Measurements from ENCODE around the gene GPR17. TPM values are rescaled to one million over a fixed set of nuclear protein-coding genes. Genes with fewer than 3 reads are reported as not detected.

Gene GPR17
- total and polyA plus RNA-seq, 9 of the 15 experiments (the other 6 are each of a cell fraction or from before 2014, with no cell fraction given) = not detected

DNA sequence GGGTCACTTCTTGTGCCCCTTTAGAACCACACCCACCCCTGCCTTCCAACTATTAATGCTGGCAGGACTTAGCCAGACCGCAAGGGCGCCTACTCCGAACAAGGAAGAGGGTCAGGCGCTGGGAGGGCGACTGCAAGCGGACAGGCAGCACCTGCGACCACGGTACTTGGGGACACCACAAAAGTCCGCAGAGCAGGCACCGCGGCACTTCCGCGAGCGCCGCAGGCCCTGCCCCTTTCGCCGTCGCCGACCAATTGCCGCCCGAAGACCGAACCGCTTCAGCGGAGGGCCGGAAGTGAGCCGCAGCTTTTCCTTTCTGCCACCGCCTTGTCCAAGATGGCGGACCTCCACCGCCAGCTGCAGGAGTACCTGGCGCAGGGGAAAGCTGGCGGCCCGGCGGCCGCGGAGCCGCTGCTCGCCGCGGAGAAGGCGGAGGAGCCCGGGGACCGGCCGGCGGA, 55.3 kb downstream of the GPR17 start, which contains the start of gene SFT2D3 (continued):
- TF ChIP-seq KHSRP (IDR thresholded peaks at IDR 0.05) = no peak
- TF ChIP-seq CREM (IDR thresholded peaks at IDR 0.05; ENCODE audit: low read depth) = peak; percentile 69
- TF ChIP-seq NR1H2 (CRISPR knock-in tag; IDR thresholded peaks at IDR 0.05) = no peak
- no peak for TF ChIP-seq ERF (CRISPR knock-in tag; IDR thresholded peaks at IDR 0.05)
- TF ChIP-seq CBFA2T3 (IDR thresholded peaks at IDR 0.05) = no peak
- TF ChIP-seq, protein P1, sequence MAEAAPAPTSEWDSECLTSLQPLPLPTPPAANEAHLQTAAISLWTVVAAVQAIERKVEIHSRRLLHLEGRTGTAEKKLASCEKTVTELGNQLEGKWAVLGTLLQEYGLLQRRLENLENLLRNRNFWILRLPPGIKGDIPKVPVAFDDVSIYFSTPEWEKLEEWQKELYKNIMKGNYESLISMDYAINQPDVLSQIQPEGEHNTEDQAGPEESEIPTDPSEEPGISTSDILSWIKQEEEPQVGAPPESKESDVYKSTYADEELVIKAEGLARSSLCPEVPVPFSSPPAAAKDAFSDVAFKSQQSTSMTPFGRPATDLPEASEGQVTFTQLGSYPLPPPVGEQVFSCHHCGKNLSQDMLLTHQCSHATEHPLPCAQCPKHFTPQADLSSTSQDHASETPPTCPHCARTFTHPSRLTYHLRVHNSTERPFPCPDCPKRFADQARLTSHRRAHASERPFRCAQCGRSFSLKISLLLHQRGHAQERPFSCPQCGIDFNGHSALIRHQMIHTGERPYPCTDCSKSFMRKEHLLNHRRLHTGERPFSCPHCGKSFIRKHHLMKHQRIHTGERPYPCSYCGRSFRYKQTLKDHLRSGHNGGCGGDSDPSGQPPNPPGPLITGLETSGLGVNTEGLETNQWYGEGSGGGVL (CRISPR knock-in tag; IDR thresholded peaks at IDR 0.05) = no peak
- no peak for TF ChIP-seq KDM1A (IDR thresholded peaks at IDR 0.05)
- no peak for TF ChIP-seq ZNF324 (CRISPR knock-in tag; IDR thresholded peaks at IDR 0.05)
- TF ChIP-seq, protein P2, sequence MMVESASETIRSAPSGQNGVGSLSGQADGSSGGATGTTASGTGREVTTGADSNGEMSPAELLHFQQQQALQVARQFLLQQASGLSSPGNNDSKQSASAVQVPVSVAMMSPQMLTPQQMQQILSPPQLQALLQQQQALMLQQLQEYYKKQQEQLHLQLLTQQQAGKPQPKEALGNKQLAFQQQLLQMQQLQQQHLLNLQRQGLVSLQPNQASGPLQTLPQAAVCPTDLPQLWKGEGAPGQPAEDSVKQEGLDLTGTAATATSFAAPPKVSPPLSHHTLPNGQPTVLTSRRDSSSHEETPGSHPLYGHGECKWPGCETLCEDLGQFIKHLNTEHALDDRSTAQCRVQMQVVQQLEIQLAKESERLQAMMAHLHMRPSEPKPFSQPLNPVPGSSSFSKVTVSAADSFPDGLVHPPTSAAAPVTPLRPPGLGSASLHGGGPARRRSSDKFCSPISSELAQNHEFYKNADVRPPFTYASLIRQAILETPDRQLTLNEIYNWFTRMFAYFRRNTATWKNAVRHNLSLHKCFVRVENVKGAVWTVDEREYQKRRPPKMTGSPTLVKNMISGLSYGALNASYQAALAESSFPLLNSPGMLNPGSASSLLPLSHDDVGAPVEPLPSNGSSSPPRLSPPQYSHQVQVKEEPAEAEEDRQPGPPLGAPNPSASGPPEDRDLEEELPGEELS (CRISPR knock-in tag; IDR thresholded peaks at IDR 0.05; ENCODE audit: borderline replicate concordance) = peak; percentile 23; the same call in 1 of the 2 replicates
- TF ChIP-seq, protein P3, sequence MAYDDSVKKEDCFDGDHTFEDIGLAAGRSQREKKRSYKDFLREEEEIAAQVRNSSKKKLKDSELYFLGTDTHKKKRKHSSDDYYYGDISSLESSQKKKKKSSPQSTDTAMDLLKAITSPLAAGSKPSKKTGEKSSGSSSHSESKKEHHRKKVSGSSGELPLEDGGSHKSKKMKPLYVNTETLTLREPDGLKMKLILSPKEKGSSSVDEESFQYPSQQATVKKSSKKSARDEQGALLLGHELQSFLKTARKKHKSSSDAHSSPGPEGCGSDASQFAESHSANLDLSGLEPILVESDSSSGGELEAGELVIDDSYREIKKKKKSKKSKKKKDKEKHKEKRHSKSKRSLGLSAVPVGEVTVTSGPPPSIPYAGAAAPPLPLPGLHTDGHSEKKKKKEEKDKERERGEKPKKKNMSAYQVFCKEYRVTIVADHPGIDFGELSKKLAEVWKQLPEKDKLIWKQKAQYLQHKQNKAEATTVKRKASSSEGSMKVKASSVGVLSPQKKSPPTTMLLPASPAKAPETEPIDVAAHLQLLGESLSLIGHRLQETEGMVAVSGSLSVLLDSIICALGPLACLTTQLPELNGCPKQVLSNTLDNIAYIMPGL (CRISPR knock-in tag; IDR thresholded peaks at IDR 0.05) = no peak
- peak; percentile 81 for TF ChIP-seq POLR2AphosphoS5 (IDR thresholded peaks at IDR 0.05; ENCODE audit: control insufficient read depth, insufficient read depth, low read depth, low read length)
- TF ChIP-seq NCOA6 (IDR thresholded peaks at IDR 0.05) = no peak
- TF ChIP-seq NFATC3 (IDR thresholded peaks at IDR 0.05) = no peak
- no peak for TF ChIP-seq TCF7 (IDR thresholded peaks at IDR 0.05; ENCODE audit: borderline replicate concordance)
- TF ChIP-seq SMARCE1 (IDR thresholded peaks at IDR 0.05) = no peak
- no peak for TF ChIP-seq SREBF1 (IDR thresholded peaks at IDR 0.05; ENCODE audit: borderline replicate concordance, low read depth, low read length)
- peak; percentile 40; the same call in 1 of the 2 replicates for TF ChIP-seq CTBP1 (IDR thresholded peaks at IDR 0.05; ENCODE audit: borderline replicate concordance)

Measured in K562 (cell line).